Diencephalon (tissue), 1 donor: ENCODE data around the gene TPP2. TPM values are rescaled to one million over a fixed set of nuclear protein-coding genes. Genes with fewer than 3 reads are reported as not detected.

ENCODE experiments used
- total RNA-seq: library from RNA; depleted of rRNA; stranded (reverse); fragments of >200 nt; gene quantifications from one replicate; pipeline ENCODE4 v1.2.3, GENCODE V29; 2014

The TPP2 gene
- 47.5 TPM for total RNA-seq

DNA sequence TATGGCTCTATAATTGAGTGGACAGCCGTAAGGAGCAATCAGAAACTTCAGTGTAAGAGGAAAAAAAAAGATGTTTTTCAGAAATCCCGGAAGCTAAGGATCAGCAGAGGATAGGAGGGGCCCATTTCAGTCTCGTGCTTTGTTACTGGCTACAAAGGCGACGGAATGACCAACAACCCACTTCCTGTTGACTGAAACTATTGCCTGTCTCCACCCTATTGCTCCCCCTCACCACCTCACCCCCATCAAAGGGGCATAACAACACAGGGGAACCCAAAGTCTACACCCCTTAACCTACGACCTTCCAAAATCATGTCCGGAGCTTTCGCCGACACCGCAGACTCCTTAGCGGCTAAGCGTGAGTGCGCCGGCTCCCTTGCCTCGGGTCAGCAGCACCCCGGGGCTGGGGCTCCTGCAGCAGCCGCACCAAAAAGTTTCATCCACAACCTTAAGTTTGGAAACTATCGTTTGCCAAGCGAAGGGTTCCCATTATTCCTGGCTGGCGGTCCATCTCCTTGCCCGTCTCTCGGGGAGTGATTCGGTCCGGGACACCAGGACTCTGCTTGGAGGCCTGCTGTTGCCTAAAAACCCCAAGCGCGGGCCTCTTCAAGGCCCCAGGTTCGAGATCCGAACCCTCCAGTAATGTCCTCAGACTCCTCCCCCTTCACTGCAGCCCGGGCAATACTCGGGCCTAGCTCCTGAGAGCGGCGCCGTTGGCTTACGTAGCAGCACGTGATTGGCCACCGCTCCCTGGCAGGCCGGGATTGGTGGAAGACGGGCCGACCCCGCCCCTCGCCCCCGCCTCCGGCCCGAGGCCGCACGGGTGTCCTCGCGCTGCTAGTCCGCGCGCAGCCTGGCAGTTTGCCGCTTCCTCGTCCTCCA, at the start of gene TPP2:
TSS of gene TPP2 (plus strand) at position 840 of the 882 bp plus-strand sequence. CDS start 53 bp downstream, outside the sequence.

DNA sequence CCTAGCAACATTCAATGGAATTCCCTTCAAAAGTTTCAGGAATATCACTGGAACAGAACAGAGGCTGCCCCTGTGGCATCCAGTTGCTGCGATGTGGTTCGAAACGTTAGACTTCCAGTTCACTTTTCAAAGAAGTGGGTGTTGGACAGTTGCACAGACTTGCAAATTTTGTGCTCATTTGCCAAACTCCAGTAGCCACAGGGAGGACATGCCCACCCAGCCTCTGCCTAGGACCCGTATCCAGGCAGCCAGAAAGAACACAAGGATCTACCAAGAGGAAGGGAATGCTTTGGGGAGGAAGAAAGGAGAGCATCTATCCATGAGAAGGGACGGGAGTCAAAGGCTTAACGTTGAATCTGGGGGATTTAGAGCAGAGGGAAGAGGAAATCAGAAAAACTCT, 98.2 kb downstream of the TPP2 start, which contains the start of gene METTL21C:
TSS of gene METTL21C (minus strand) at position 108 of the 400 bp plus-strand sequence. CDS start 546 bp downstream, outside the sequence.

Other genes with a start within 250 kb of the TPP2 start
- 77.3 TPM for gene FGF14, start 194.9 kb upstream of the TPP2 start, total RNA-seq
- 0.69 TPM for gene METTL21C, start 98.1 kb downstream of the TPP2 start, total RNA-seq
- 12.2 TPM for gene TEX30, start 176.8 kb downstream of the TPP2 start, total RNA-seq
- 11.5 TPM for gene POGLUT2, start 202.0 kb downstream of the TPP2 start, total RNA-seq
- 50.3 TPM for gene BIVM, start 202.1 kb downstream of the TPP2 start, total RNA-seq
- 59.7 TPM for gene ERCC5, start 249.0 kb downstream of the TPP2 start, total RNA-seq